ENCODE data around the gene DLL3.

Gene DLL3

GRCh38 chr19:39517432-39517831 lies 18.7 kb downstream of the DLL3 start:
- no peak for DNase-seq (ENCODE audit: low read depth)

- DNase-seq (ENCODE audit: low read depth): no peak
Observed at GRCh38 chr19:39518458-39518857, 19.7 kb downstream of the DLL3 start.

- DNase-seq (ENCODE audit: low read depth): no peak
Observed at GRCh38 chr19:39518975-39519374, 20.2 kb downstream of the DLL3 start.

- no peak for DNase-seq (ENCODE audit: low read depth)
Observed at GRCh38 chr19:39520541-39521484, 22.1 kb downstream of the DLL3 start.

- DNase-seq (ENCODE audit: low read depth): no peak
Observed at GRCh38 chr19:39524495-39524894, 25.7 kb downstream of the DLL3 start.

GRCh38 chr19:39525205-39525604 lies 26.5 kb downstream of the DLL3 start:
- no peak for DNase-seq (ENCODE audit: low read depth)

- DNase-seq (ENCODE audit: low read depth): no peak
Observed at GRCh38 chr19:39531834-39532232, 33.1 kb downstream of the DLL3 start.

GRCh38 chr19:39532233-39533002 lies 33.7 kb downstream of the DLL3 start, which contains the start of gene EID2B:
Gene EID2B, minus strand, starts transcription at chr19:39532852. Its CDS starts 50 bp downstream, at chr19:39532802.
- peak; percentile 96 for DNase-seq (ENCODE audit: low read depth)

GRCh38 chr19:39533003-39533512 lies 34.3 kb downstream of the DLL3 start:
- no peak for DNase-seq (ENCODE audit: low read depth)

- no peak for DNase-seq (ENCODE audit: low read depth)
Observed at GRCh38 chr19:39533791-39534190, 35.0 kb downstream of the DLL3 start.

- DNase-seq (ENCODE audit: low read depth): no peak
Observed at GRCh38 chr19:39539165-39539517, 40.4 kb downstream of the DLL3 start.

- peak; percentile 93 for DNase-seq (ENCODE audit: low read depth)
Observed at GRCh38 chr19:39539518-39540332, 41.0 kb downstream of the DLL3 start, which contains the start of gene EID2. Gene EID2, minus strand, starts transcription at chr19:39540161. Its CDS starts 82 bp downstream, at chr19:39540079.

GRCh38 chr19:39540333-39540673 lies 41.6 kb downstream of the DLL3 start:
- no peak for DNase-seq (ENCODE audit: low read depth)

- DNase-seq (ENCODE audit: low read depth): no peak
Observed at GRCh38 chr19:39542206-39542605, 43.5 kb downstream of the DLL3 start.

GRCh38 chr19:39543477-39543857 lies 44.7 kb downstream of the DLL3 start:
- no peak for DNase-seq (ENCODE audit: low read depth)

GRCh38 chr19:39544226-39544903 lies 45.6 kb downstream of the DLL3 start:
- DNase-seq (ENCODE audit: low read depth): peak; percentile 60

GRCh38 chr19:39544911-39545310 lies 46.2 kb downstream of the DLL3 start:
- no peak for DNase-seq (ENCODE audit: low read depth)

GRCh38 chr19:39546599-39546998 lies 47.9 kb downstream of the DLL3 start:
- peak; percentile 3 for DNase-seq (ENCODE audit: low read depth)

- no peak for DNase-seq (ENCODE audit: low read depth)
Observed at GRCh38 chr19:39550197-39550596, 51.5 kb downstream of the DLL3 start.

GRCh38 chr19:39553082-39553652 lies 54.4 kb downstream of the DLL3 start:
- DNase-seq (ENCODE audit: low read depth): no peak

GRCh38 chr19:39554701-39555311 lies 56.1 kb downstream of the DLL3 start:
- DNase-seq (ENCODE audit: low read depth): no peak

Measured in EH (cell line).